Peyer's patch (tissue), 4 donors: Measurements from ENCODE around the gene MARK3. TPM values are rescaled to one million over a fixed set of nuclear protein-coding genes. Genes with fewer than 3 reads are reported as not detected.
A peak's percentile ranks its signal among the peaks of the same experiment; 100 is the strongest.

Experiments
- DNase-seq, 3 donors: peaks; one replicate each; pipeline ENCODE4 v3.0.0-alpha.2; 2017 to 2019
- H3K27ac ChIP-seq, 4 donors: fragments of 200-600 bp; sonication (generic); one replicate each; pipeline ENCODE4 v1.5.1; 2016 to 2019
- H3K27me3 ChIP-seq, 2 donors: fragments of 200-600 bp; sonication (generic); one replicate each; pipeline ENCODE4 v1.5.1; 2019
- H3K36me3 ChIP-seq, 3 donors: fragments of 200-600 bp; sonication (generic); one replicate each; pipeline ENCODE4 v1.5.1; 2016 to 2019
- H3K4me1 ChIP-seq, 4 donors: fragments of 200-600 bp; sonication (generic); one replicate each; pipeline ENCODE4 v1.5.1; 2016 to 2019
- H3K4me3 ChIP-seq, 4 donors: fragments of 200-600 bp; sonication (generic); 1 replicate in 3 of 4; 2 replicates in 1 of 4; pipeline ENCODE4 v1.5.1; 2016 to 2019; ENCODE audit warnings: mild to moderate bottlenecking in 1 of 4
- H3K9me3 ChIP-seq, 4 donors: fragments of 200-600 bp; sonication (generic); one replicate each; pipeline ENCODE4 v1.5.1; 2016 to 2019; ENCODE audit warnings: mild to moderate bottlenecking in 1 of 4
- CTCF ChIP-seq, 6 experiments: fragments of 450-650 bp in 4 of 6; fragments of 200-600 bp in 2 of 6; sonication (generic) in 1 of 6; IDR thresholded peaks; one replicate each; pipeline ENCODE4 v1.5.1; 2017 to 2019; ENCODE audit warnings: antibody characterized with exemption in 6 of 6, mild to moderate bottlenecking in 3 of 6, moderate library complexity in 1 of 6
- POLR2A ChIP-seq, 2 donors: fragments of 450-650 bp; IDR thresholded peaks; one replicate each; pipeline ENCODE4 v1.5.1; 2017; ENCODE audit warnings: antibody characterized with exemption in 2 of 2, mild to moderate bottlenecking in 2 of 2, moderate library complexity in 2 of 2
- total RNA-seq, 4 donors: library from RNA; depleted of rRNA; stranded (reverse); fragments of >200 nt; gene quantifications; one replicate each; pipeline ENCODE4 v1.1.0, GENCODE V29; 2016

Gene MARK3
- total RNA-seq, 4 donors from 2014 or later, result 76.0 to 196 (median 99.5) TPM

GRCh38 chr14:103531421-103532215 lies 146.4 kb downstream of the MARK3 start:
- Histone ChIP-seq H3K27me3 (no peaks in the 10 kb centered on the region), H3K4me1 (peaks cover 6 to 52% (median 22%) of the 10 kb centered on the region in 4 donors), H3K4me3 (no peak overlapping the region), H3K36me3 (peaks cover 0 to 7% (median 0%) of the 10 kb centered on the region in 3 donors), H3K27ac (no peak overlapping the region), H3K9me3 (no peaks in the 10 kb centered on the region)
- TF ChIP-seq CTCF (IDR thresholded peaks at IDR 0.05) (no peak), POLR2A (IDR thresholded peaks at IDR 0.05) (no peak)
- no peak for DNase-seq

GRCh38 chr14:103532216-103533136 lies 147.3 kb downstream of the MARK3 start:
- H3K4me3 ChIP-seq, result no peak overlapping the region
- TF ChIP-seq CTCF (IDR thresholded peaks at IDR 0.05) (no peak), POLR2A (IDR thresholded peaks at IDR 0.05) (no peak)
- H3K4me1 ChIP-seq, result peaks cover 6 to 47% (median 21%) of the 10 kb centered on the region in 4 donors
- no peaks in the 10 kb centered on the region for H3K27me3 ChIP-seq
- peaks cover 0 to 7% (median 0%) of the 10 kb centered on the region in 3 donors for H3K36me3 ChIP-seq
- H3K27ac ChIP-seq, result peak overlapping the region in 1 of 4 donors; percentile 74
- DNase-seq, result no peak
- no peaks in the 10 kb centered on the region for H3K9me3 ChIP-seq

DNA sequence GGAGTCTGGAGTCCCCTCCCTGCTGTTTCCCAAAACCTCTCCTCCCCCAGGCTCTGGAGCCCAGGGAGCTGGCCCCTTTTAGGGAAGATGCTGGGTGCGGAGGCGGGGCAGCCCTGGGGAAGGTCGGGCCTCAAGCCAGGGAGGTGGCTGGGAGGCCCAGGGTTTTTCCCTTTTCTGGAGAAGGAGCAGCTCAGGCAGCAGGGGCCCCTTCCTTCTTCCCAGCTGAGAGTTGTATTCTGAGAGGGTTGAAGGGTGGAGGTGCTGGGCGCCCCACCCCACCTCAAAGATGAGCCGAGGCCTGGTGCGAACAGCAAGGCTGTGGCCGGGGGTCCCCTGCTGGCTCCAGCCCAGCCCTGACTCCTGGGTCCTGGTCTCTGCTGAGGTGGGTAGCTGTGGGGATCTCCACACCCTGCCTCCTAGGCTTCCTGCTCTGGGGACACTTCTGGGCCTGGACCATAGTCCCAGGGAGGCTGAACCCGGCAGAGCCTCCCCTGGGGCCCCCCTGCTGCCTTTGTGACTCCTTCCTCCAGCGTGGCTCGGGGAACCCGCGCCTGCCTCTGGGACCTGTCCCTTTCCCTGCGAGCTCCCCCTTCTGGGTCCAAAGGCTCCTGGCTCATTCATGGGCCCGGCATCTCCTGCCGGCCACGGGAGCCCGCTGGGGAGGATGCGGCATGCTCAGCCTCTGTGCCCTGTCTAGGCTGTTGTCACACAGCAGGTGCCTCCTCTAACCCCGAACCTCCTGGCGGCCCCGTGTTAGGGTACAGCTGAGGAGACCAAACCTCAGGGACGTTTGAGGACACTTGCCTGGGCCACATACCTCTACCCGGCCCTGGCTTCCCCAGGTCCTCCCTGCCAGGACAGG lies 148.2 kb downstream of the MARK3 start:
- Histone ChIP-seq H3K36me3 (peaks cover 0 to 7% (median 0%) of the 10 kb centered on the region in 3 donors), H3K9me3 (no peaks in the 10 kb centered on the region), H3K27ac (peak overlapping the region in 2 of 4 donors; percentile 49 to 74), H3K4me1 (peaks cover 6 to 41% (median 12%) of the 10 kb centered on the region in 4 donors), H3K27me3 (no peaks in the 10 kb centered on the region), H3K4me3 (peak overlapping the region in 1 of 4 donors; percentile 1)
- TF ChIP-seq CTCF (IDR thresholded peaks at IDR 0.05) (no peak), POLR2A (IDR thresholded peaks at IDR 0.05) (no peak)
- DNase-seq, result no peak

DNA sequence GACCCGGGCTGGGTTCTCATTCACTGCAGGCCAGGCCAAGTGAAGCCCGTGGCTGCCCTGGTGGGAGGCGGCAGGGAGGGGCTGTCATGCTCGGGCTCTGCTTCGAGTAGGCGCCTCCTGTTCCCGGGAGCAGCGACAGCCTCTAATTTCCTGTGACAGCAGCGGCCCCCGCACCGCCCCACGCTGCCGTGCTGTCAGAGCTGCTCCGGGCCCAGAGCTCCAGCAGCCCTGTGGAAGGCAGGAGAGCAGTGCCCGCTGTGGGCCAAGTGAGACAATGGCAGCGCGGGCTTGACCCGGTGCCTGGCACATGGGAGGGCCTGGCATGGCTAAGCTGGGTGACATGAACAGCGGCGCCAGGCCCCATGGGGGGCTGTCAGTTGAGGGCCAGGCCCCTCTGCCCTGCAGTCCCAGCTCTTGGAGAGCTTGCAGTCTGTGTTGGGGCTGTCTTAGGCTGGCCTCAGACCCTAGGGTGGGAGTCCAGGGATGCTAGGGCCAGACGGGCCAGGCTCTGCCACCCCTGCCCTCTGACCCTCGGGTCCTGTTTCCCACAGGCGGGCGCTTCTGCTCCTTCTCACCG lies 148.9 kb downstream of the MARK3 start:
- H3K27ac ChIP-seq, result peak overlapping the region in 2 of 4 donors; percentile 49 to 74
- peaks cover 0 to 7% (median 0%) of the 10 kb centered on the region in 3 donors for H3K36me3 ChIP-seq
- no peak for TF ChIP-seq CTCF (IDR thresholded peaks at IDR 0.05)
- no peak for TF ChIP-seq POLR2A (IDR thresholded peaks at IDR 0.05)

More for the DNA sequence above, 148.9 kb downstream of the MARK3 start:
- DNase-seq, result no peak
- H3K4me3 ChIP-seq, result no peak overlapping the region
- no peaks in the 10 kb centered on the region for H3K27me3 ChIP-seq
- H3K9me3 ChIP-seq, result no peaks in the 10 kb centered on the region
- peaks cover 6 to 47% (median 10%) of the 10 kb centered on the region in 4 donors for H3K4me1 ChIP-seq
